ENCODE results near the gene ACAP2. TPM values are rescaled to one million over a fixed set of nuclear protein-coding genes. Genes with fewer than 3 reads are reported as not detected.

Gene ACAP2
- total RNA-seq, 2 experiments from 2014 or later = 43.9 to 80.7 TPM

DNA sequence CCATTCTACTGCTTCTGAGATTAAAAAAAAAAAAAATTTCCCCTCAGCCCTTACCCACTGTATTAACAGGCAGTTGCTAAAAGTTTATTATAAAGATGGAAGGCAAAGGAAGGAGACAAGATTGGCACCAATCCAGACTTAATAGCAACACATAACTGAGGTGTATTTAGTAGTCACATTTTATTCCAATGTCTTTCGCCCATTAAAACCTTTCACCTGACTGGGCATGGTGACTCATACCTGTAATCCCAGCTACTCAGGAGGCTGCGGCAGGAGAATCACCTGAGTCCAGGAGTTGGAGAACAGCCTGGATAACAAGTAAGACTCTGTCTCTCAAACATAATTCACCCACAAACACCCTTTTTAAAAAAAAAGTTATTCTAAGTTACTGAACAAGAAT is 4.4 kb downstream of the ACAP2 start:
- Histone ChIP-seq H3K79me2 (ENCODE audit: insufficient read depth, low read depth, low read length) (peaks cover 86% of the 10 kb centered on the region), H3K9me2 (ENCODE audit: insufficient read depth, low read length) (no peaks in the 10 kb centered on the region), H2AFZ (ENCODE audit: low read length) (no peak overlapping the region), H4K20me1 (ENCODE audit: insufficient read depth, low read length) (peaks cover 18% of the 10 kb centered on the region), H3K36me3 (ENCODE audit: insufficient read depth, low read length) (peaks cover 11% of the 10 kb centered on the region; the same call in 1 of the 2 replicates), H3K27ac (ENCODE audit: low read depth, low read length, poor library complexity, severe bottlenecking) (no peak overlapping the region), H3K4me3 (ENCODE audit: low read depth, low read length, poor library complexity, severe bottlenecking) (no peak overlapping the region), H3K9me3 (ENCODE audit: low read length) (no peaks in the 10 kb centered on the region), H3K4me2 (ENCODE audit: low read length) (no peak overlapping the region), H3K4me1 (ENCODE audit: insufficient read depth, low read length, poor library complexity, severe bottlenecking) (peaks cover 26% of the 10 kb centered on the region)
- ChIA-PET POLR2A (interaction anchor here (0.7 kb wide), 2 partner anchors 8 to 151 kb away, joined by 4 to 6 read pairs; no protein-coding TSS in a partner anchor), CTCF (ENCODE audit: unreplicated experiment) (no interaction called here)
- DNase-seq (ENCODE audit: low spot score) = no peak
- TF ChIP-seq EZH2phosphoT487 (IDR thresholded peaks at IDR 0.05; ENCODE audit: borderline replicate concordance, low read depth, low read length) = no peak
- no TSS peak for BruUV-seq (replicated peaks)
- intact Hi-C loops (cut with micrococcal nuclease; ENCODE audit: unreplicated experiment) = no loop called here

DNA sequence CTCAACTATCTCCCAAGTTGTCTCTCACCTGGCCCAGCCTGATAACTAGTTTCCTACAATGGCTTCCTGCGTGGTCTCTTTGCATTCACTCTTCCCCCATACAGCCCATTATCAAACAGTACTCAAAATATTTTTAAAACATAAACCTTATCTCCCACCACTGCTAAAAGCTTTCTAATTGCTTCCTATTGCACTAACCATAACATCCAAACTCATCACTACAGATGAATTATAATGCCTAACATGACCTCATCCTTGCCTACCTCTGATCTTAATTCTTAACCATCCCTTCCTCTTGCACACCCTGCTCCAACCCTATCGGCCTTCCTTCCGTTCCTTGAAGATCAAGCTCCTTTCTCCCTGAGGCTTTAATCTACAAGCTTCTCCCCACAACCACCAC is 17.0 kb downstream of the ACAP2 start:
- H2AFZ ChIP-seq (ENCODE audit: low read length) = no peak overlapping the region
- H4K20me1 ChIP-seq (ENCODE audit: insufficient read depth, low read length) = 0 out of 2 replicates have a peak, but pooled peaks cover 12% of the 10 kb centered on the region
- POLR2A ChIA-PET = interaction anchor here (0.7 to 1.1 kb wide), 2 partner anchors 9 to 31 kb away, joined by 3 to 5 read pairs; no protein-coding TSS in a partner anchor
- CTCF ChIA-PET (ENCODE audit: unreplicated experiment) = no interaction called here
- H3K27ac ChIP-seq (ENCODE audit: low read depth, low read length, poor library complexity, severe bottlenecking) = no peak overlapping the region
- H3K4me3 ChIP-seq (ENCODE audit: low read depth, low read length, poor library complexity, severe bottlenecking) = no peak overlapping the region
- no peaks in the 10 kb centered on the region for H3K9me3 ChIP-seq (ENCODE audit: low read length)
- no peak for DNase-seq (ENCODE audit: low spot score)
- no peaks in the 10 kb centered on the region for H3K9me2 ChIP-seq (ENCODE audit: insufficient read depth, low read length)
- no peaks in the 10 kb centered on the region for H3K4me1 ChIP-seq (ENCODE audit: insufficient read depth, low read length, poor library complexity, severe bottlenecking)
- BruUV-seq (replicated peaks) = no TSS peak
- intact Hi-C loops (cut with micrococcal nuclease; ENCODE audit: unreplicated experiment) = no loop called here
- no peak overlapping the region for H3K4me2 ChIP-seq (ENCODE audit: low read length)
- TF ChIP-seq, protein P1, sequence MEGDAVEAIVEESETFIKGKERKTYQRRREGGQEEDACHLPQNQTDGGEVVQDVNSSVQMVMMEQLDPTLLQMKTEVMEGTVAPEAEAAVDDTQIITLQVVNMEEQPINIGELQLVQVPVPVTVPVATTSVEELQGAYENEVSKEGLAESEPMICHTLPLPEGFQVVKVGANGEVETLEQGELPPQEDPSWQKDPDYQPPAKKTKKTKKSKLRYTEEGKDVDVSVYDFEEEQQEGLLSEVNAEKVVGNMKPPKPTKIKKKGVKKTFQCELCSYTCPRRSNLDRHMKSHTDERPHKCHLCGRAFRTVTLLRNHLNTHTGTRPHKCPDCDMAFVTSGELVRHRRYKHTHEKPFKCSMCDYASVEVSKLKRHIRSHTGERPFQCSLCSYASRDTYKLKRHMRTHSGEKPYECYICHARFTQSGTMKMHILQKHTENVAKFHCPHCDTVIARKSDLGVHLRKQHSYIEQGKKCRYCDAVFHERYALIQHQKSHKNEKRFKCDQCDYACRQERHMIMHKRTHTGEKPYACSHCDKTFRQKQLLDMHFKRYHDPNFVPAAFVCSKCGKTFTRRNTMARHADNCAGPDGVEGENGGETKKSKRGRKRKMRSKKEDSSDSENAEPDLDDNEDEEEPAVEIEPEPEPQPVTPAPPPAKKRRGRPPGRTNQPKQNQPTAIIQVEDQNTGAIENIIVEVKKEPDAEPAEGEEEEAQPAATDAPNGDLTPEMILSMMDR (conservative IDR thresholded peaks at IDR 0.05; ENCODE audit: low read length) = no peak
- TF ChIP-seq EZH2phosphoT487 (IDR thresholded peaks at IDR 0.05; ENCODE audit: borderline replicate concordance, low read depth, low read length) = no peak
- no peaks in the 10 kb centered on the region; the same call in 1 of the 2 replicates for H3K36me3 ChIP-seq (ENCODE audit: insufficient read depth, low read length)
- H3K79me2 ChIP-seq (ENCODE audit: insufficient read depth, low read depth, low read length) = peaks cover 98% of the 10 kb centered on the region

DNA sequence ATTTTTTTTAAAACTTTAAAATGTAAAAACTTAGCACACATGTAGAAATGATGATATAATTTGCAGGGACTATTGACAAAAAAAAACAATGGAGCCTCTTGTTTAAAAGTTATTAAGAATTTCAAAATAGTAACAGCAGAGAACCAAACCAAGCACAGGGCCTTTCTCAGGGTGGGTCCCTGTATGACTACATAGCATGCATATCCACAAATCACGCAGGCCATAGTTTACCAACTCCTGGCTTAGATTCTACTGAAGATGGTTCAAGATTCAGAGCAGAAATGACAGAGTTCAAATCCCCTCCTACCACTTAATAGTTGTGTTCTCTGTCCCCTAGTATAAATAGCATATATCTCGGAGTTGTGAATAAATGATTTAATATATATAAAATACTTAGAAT is 19.0 kb downstream of the ACAP2 start:
- Histone ChIP-seq H3K4me3 (ENCODE audit: low read depth, low read length, poor library complexity, severe bottlenecking) (no peak overlapping the region), H3K4me1 (ENCODE audit: insufficient read depth, low read length, poor library complexity, severe bottlenecking) (no peaks in the 10 kb centered on the region), H3K9me2 (ENCODE audit: insufficient read depth, low read length) (no peaks in the 10 kb centered on the region), H3K27ac (ENCODE audit: low read depth, low read length, poor library complexity, severe bottlenecking) (no peak overlapping the region), H3K4me2 (ENCODE audit: low read length) (no peak overlapping the region), H3K36me3 (ENCODE audit: insufficient read depth, low read length) (no peaks in the 10 kb centered on the region; the same call in 1 of the 2 replicates), H3K79me2 (ENCODE audit: insufficient read depth, low read depth, low read length) (peaks cover 92% of the 10 kb centered on the region), H2AFZ (ENCODE audit: low read length) (no peak overlapping the region), H4K20me1 (ENCODE audit: insufficient read depth, low read length) (peaks cover 7% of the 10 kb centered on the region; the same call in 1 of the 2 replicates), H3K9me3 (ENCODE audit: low read length) (no peaks in the 10 kb centered on the region)
- no peak for DNase-seq (ENCODE audit: low spot score)
- no peak for TF ChIP-seq EZH2phosphoT487 (IDR thresholded peaks at IDR 0.05; ENCODE audit: borderline replicate concordance, low read depth, low read length)
- TF ChIP-seq, protein P1 (conservative IDR thresholded peaks at IDR 0.05; ENCODE audit: low read length) = no peak
- POLR2A ChIA-PET = no interaction called here
- intact Hi-C loops (cut with micrococcal nuclease; ENCODE audit: unreplicated experiment) = no loop called here
- CTCF ChIA-PET (ENCODE audit: unreplicated experiment) = no interaction called here
- BruUV-seq (replicated peaks) = no TSS peak

All from OCI-LY7 (cell line).